HG03521 (cell line): ENCODE results near the gene RHBDD2.
A peak's percentile ranks its signal among the peaks of the same experiment; 100 is the strongest.
"Not testable (repeated sequence)": the region's sequence is repeated elsewhere in the genome, so short reads cannot be mapped to it uniquely, and the experiment has no call there.

Experiments used
- ATAC-seq: cut with Tn5 transposase; IDR thresholded peaks from one replicate; pipeline ENCODE4 v1.9.1; 2021; ENCODE audit warnings: mild to moderate bottlenecking, moderate library complexity; ENCODE audit not compliant: unreplicated experiment

RHBDD2 gene

GRCh38 chr7:75888464-75889222 lies 9.8 kb downstream of the RHBDD2 start:
- no peak for ATAC-seq

DNA sequence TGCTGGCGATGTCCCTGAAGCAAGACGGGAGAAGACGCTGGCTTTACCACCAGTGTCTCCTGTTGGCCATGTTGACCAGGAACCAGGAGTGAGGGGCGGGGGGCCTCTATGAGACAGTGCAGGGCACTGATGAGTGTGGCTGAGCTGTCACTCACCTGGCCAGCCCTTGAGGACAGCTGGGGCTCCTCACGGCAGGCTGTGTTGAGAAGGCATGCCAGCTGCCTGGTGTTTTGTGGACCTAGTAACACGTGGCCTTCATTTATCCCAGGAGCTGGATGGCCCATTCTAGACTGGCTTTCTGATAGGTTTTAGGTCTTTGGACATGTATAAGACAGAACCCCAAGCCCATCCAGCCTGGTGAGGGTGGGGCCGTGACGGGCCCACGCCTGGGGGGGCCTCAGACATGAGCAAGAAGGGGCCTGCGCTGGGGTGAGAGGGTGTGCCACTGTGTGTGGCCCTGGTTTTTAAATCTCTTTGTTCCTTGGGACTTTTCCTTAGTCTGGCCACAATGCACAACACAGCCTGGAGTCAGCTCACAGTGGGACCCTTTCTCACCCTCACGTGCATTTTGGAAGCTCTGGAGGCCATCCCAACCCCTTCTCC lies 10.5 kb downstream of the RHBDD2 start:
- no peak for ATAC-seq

GRCh38 chr7:75889826-75890225 lies 11.0 kb downstream of the RHBDD2 start:
- no peak for ATAC-seq

DNA sequence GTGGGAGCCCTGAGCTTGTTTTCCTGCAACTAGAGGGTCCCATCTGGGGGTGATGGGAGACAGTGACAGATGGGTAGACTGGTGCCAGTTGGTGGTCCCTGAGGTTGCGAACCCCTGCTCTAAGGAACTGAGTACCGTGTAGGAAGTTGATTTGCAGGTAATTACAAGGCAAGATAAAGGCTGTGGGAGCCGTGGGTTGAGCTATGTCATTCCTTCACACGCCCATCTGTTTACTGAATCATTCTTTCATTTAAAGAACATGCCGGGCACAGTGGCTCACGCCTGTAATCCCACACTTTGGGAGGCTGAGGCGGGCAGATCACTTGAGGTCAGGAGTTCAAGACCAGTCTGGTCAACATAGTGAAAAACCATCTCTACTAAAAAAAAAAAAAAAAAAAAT lies 12.4 kb downstream of the RHBDD2 start:
- ATAC-seq: not testable (repeated sequence)

- ATAC-seq: no peak
Measured at GRCh38 chr7:75891815-75892411, 13.1 kb downstream of the RHBDD2 start.

DNA sequence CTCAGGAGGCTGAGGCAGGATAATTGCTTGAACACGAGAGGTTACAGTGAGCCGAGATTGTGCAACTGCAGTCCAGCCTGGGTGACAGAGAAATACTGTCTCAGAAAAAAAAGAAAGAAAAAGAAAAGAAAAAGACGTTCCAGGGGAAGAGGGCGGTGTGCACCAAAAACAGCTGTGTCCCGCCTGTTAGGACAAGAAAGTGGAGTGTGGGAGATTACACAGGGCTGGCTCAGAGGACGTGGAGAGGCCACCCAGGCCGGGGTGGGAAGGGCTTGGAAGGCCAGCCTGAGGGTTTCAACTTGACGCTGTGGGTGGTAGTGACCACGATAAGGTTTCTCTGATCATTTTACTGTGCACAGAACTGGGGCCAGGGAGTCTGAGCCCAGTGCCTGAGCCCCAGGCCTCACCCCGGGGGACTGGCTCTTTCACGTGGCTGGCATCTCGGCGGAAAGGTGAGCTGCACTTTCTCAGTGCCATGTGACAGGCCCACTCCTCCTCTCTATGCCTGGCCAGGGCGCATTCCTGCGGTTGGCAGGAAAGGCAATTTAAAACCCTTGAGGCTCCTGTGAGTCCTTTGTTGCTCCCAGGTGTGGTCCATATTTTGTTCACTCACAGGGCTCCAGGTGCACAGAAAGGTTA lies 13.9 kb downstream of the RHBDD2 start:
- no peak for ATAC-seq

DNA sequence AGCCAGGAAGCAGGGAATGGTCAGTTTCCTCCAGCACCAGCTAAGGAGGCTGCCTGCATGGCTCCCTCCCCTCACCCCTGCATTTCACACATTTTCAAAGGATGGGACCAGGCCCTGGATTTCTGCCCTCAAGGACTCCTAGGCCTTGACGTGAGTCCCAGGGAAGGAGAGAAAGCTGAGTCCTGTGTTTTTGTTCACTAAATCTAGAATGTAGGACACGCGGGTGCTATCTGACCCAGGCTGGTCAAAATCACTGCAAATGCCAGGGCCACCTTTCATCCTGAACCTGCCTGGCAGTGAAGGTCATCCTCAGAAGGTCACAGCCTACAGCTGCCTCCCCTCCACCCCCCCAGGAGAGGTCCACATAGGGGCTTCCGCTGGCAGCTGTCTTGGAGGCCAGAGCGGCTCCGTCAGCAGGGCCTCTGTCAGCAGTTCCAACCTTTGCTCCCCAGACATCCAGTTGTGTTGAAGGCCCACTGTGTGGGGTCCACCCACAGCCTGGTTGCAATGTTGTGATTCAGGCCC lies 18.0 kb downstream of the RHBDD2 start:
- no peak for ATAC-seq

DNA sequence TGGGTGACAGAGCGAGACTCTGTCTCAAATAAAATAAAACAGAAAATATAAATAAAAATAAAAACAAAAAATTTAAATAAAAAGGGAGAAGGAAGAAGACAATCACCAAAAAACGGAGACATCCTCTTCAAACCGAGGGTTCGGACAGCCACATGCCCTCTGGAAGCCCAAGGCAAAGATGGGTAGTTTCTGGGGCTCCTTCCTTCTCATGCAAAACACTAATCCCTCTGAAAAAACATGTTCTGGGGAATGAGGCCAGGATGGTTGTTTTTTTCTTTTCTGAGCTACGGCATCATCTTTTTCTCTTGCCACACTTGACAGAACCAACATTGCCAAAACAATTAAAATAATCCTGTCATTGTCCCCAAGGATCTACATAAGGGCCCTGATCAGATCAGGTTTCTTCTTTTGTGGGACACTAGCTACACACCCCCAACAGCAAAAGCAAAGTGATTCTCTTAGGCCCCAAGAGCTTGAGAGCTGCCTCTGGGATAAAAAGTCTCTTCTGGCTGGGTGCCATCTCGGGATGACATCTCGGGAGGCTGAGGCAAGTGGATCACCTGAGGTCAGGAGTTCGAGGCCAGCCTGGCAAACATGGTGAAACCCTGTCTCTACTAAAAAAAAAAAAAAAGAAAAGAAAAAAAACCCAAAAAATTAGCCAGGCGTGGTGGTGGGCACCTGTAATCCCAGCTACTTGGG lies 21.9 kb downstream of the RHBDD2 start:
- ATAC-seq: no peak

- ATAC-seq: no peak
Measured at GRCh38 chr7:75905785-75906604, 27.2 kb downstream of the RHBDD2 start.

- no peak for ATAC-seq
Measured at GRCh38 chr7:75906991-75907667, 28.3 kb downstream of the RHBDD2 start.

DNA sequence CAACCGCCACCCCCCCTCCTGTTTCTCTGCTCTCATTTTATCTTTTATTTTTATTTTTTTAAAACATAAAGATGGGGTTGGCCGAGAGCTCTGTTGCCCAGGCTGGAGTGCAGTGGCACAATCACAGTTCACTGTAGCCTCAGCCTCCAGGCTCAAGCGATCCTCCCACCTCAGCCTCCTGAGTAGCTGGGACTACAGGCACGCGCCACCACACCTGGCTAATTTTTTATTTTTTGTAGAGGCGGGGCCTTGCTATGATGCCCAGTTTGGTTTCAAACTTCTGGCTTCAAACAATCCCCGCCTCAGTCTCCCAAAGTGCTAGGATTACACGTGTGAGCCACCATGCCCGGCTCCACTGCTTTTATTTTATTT lies 28.8 kb downstream of the RHBDD2 start:
- ATAC-seq: not testable (repeated sequence)

DNA sequence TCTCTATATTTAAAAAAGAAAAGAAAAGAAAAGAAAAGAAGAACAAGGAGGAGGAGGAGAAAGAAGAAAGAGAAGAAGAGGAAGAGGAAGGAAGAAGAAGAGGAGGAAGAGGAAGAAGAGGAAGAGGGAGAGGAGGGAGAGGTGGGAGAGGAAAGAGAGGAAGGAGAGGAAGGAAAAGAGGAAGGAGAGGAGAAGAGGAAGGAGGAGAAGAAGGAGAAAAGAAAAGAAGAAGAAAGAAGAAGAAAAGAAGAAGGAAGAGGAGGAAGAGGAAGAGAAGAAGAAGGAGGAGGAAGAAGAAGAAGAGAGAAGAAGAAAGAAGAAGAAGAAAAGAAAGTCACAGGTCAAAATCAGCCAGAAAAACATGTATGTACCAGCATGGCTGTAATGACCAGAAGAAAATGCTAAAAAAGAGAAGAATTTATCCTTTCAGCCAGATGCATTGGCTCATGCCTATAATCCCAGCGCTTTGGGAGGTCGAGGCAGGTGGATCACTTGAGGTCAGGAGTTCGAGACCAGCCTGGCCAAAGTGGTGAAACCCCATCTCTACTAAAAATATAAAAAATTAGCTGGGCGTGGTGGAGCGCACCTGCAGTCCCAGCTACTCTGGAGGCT lies 30.8 kb downstream of the RHBDD2 start:
- no peak for ATAC-seq

DNA sequence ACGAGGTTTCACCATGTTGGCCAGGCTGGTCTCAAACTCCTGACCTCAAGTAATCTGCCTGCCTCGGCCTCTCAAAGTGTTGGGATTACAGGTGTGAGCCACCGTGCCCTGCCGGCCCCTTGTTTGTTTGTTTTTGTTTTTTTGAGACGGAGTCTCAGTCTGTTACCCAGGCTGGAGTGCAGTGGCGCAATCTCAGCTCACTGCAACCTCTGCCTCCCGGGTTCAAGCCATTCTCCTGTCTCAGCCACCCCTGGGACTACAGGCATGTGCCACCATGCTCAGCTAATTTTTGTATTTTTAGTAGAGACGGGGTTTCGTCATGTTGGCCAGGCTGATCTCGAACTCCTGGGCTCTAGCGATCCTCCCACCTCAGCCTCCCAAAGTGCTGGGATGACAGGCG lies 32.4 kb downstream of the RHBDD2 start:
- not testable (repeated sequence) for ATAC-seq

- ATAC-seq: no peak
Measured at GRCh38 chr7:75913437-75913836, 34.6 kb downstream of the RHBDD2 start.

GRCh38 chr7:75914169-75914654 lies 35.4 kb downstream of the RHBDD2 start:
- ATAC-seq: no peak

- peak; percentile 91 for ATAC-seq
Measured at GRCh38 chr7:75914655-75915415, 36.0 kb downstream of the RHBDD2 start, which contains the start of gene POR. Gene POR, plus strand, starts transcription at chr7:75915155. Its CDS starts 38,847 bp downstream, at chr7:75954002.

GRCh38 chr7:75915416-75916156 lies 36.8 kb downstream of the RHBDD2 start:
- ATAC-seq: no peak
